A549 (cell line): Measurements from ENCODE around the gene FCGR2B.
"Not testable (repeated sequence)": the region's sequence is repeated elsewhere in the genome, so short reads cannot be mapped to it uniquely, and the experiment has no call there.

ENCODE experiments used
- CHD4 ChIP-seq: fragments of 200-600 bp; sonication (generic); IDR thresholded peaks from 2 replicates; pipeline ENCODE4 v1.6.1; 2016; ENCODE audit warnings: antibody characterized with exemption, mild to moderate bottlenecking, borderline replicate concordance
- CTCF ChIP-seq: fragments of >200 bp; sonication (Bioruptor Twin); formaldehyde crosslinking; IDR thresholded peaks from 3 replicates; pipeline ENCODE4 v1.5.1; 2016
- EHF ChIP-seq: fragments of 250-450 bp; sonication (Bioruptor Pico); IDR thresholded peaks from 2 replicates; pipeline ENCODE4 v1.5.0; 2020; ENCODE audit warnings: mild to moderate bottlenecking
- FOXS1 ChIP-seq: fragments of 250-450 bp; sonication (Bioruptor Pico); IDR thresholded peaks from 2 replicates; pipeline ENCODE4 v1.5.0; 2020; ENCODE audit warnings: mild to moderate bottlenecking, moderate library complexity
- HDAC2 ChIP-seq: fragments of 200-600 bp; sonication (generic); IDR thresholded peaks from 2 replicates; pipeline ENCODE4 v1.6.1; 2016
- MAFK ChIP-seq: fragments of 450-650 bp; IDR thresholded peaks from 2 replicates; pipeline ENCODE4 v1.6.1; 2014; ENCODE audit not compliant: partially characterized antibody
- MAZ ChIP-seq: fragments of 150-350 bp; IDR thresholded peaks from 2 replicates; pipeline ENCODE4 v1.6.1; 2014; ENCODE audit warnings: antibody characterized with exemption, low read depth, low read length, borderline replicate concordance
- MYC ChIP-seq: IDR thresholded peaks from 2 replicates; pipeline ENCODE4 v1.6.1; 2012; ENCODE audit warnings: mild to moderate bottlenecking, inconsistent platforms, low read length, improper control_type of control experiment, borderline replicate concordance
- NR3C1 ChIP-seq: fragments of >200 bp; sonication (Bioruptor Twin); formaldehyde crosslinking; IDR thresholded peaks from 3 replicates; pipeline ENCODE4 v1.6.1; 2017
- POLR2A ChIP-seq: IDR thresholded peaks from 2 replicates; pipeline ENCODE4 v1.6.1; 2012; ENCODE audit warnings: mild to moderate bottlenecking, low read length
- SMC3 ChIP-seq: fragments of >200 bp; sonication (Bioruptor Twin); formaldehyde crosslinking; IDR thresholded peaks from 3 replicates; pipeline ENCODE4 v1.6.1; 2018; ENCODE audit warnings: inconsistent platforms
- TP53 ChIP-seq: fragments of 250-450 bp; sonication (Bioruptor Pico); IDR thresholded peaks from 2 replicates; pipeline ENCODE4 v1.5.0; 2021; ENCODE audit warnings: mild to moderate bottlenecking, moderate library complexity
- USF2 ChIP-seq: fragments of 450-650 bp; IDR thresholded peaks from 2 replicates; pipeline ENCODE4 v1.6.1; 2014; ENCODE audit warnings: antibody characterized with exemption

- TF ChIP-seq EHF (CRISPR knock-in tag); POLR2A; MYC; MAZ; CTCF; NR3C1; MAFK; USF2; HDAC2; SMC3; CHD4; TP53; FOXS1: not testable (repeated sequence)
Observed at GRCh38 chr1:161618517-161618916, 44.4 kb upstream of the FCGR2B start.
